DOHH2 (cell line): ENCODE measurements around the gene VPS41.

Source experiments
- H3F3A ChIP-seq: fragments of 200-600 bp; sonication (generic), shearing (Covaris generic); 2 replicates; pipeline ENCODE4 v1.6.0; 2016; ENCODE audit warnings: antibody characterized with exemption, mild to moderate bottlenecking; ENCODE audit not compliant: control insufficient read depth, insufficient read depth
- H3K27ac ChIP-seq: fragments of 200-600 bp; sonication (generic); 2 replicates; pipeline ENCODE4 v1.5.1; 2014; ENCODE audit warnings: low read depth, mild to moderate bottlenecking, low read length, moderate library complexity
- H3K27me3 ChIP-seq: fragments of 200-600 bp; sonication (generic); 2 replicates; pipeline ENCODE4 v1.6.1; 2014; ENCODE audit warnings: mild to moderate bottlenecking, low read length, mixed read lengths; ENCODE audit not compliant: control insufficient read depth
- H3K36me3 ChIP-seq: fragments of 200-600 bp; sonication (generic); 2 replicates; pipeline ENCODE4 v1.6.1; 2014; ENCODE audit warnings: mild to moderate bottlenecking, low read length, moderate library complexity, mixed read lengths; ENCODE audit not compliant: control insufficient read depth
- H3K4me1 ChIP-seq: fragments of 200-600 bp; sonication (generic); 2 replicates; pipeline ENCODE4 v1.6.1; 2014; ENCODE audit warnings: mild to moderate bottlenecking, low read length, mixed read lengths; ENCODE audit not compliant: control insufficient read depth
- H3K4me2 ChIP-seq: fragments of 200-600 bp; sonication (generic); 2 replicates; pipeline ENCODE4 v1.6.0; 2014; ENCODE audit warnings: mild to moderate bottlenecking, low read length, moderate library complexity
- H3K4me3 ChIP-seq: fragments of 200-600 bp; sonication (generic); 2 replicates; pipeline ENCODE4 v1.5.1; 2014; ENCODE audit warnings: mild to moderate bottlenecking, low read length, mixed read lengths
- H3K79me2 ChIP-seq: fragments of 200-600 bp; sonication (generic); 2 replicates; pipeline ENCODE4 v1.6.1; 2014; ENCODE audit warnings: mild to moderate bottlenecking, low read length, mixed read lengths; ENCODE audit not compliant: control insufficient read depth
- H3K9me2 ChIP-seq: fragments of 200-600 bp; sonication (generic); replicated peaks from 2 replicates; pipeline ENCODE4 v1.6.1; 2014; ENCODE audit warnings: mild to moderate bottlenecking, low read length, mixed read lengths; ENCODE audit not compliant: control insufficient read depth
- H3K9me3 ChIP-seq: fragments of 200-600 bp; sonication (generic); 2 replicates; pipeline ENCODE4 v1.6.1; 2014; ENCODE audit warnings: antibody characterized with exemption, low read length, mixed read lengths; ENCODE audit not compliant: control insufficient read depth, insufficient read depth
- H4K20me1 ChIP-seq: fragments of 200-600 bp; sonication (generic); 2 replicates; pipeline ENCODE4 v1.6.0; 2014; ENCODE audit warnings: low read depth, mild to moderate bottlenecking, antibody characterized with exemption, low read length, moderate library complexity; ENCODE audit not compliant: control insufficient read depth, insufficient read depth
- CTCF ChIP-seq: fragments of 200-600 bp; sonication (generic); IDR thresholded peaks from one replicate; pipeline ENCODE4 v1.5.1; 2014; ENCODE audit warnings: antibody characterized with exemption, mild to moderate bottlenecking, low read depth, low read length; ENCODE audit not compliant: poor library complexity, severe bottlenecking
- EZH2phosphoT487 ChIP-seq: fragments of 200-600 bp; sonication (generic); IDR thresholded peaks from 2 replicates; pipeline ENCODE4 v1.6.1; 2017; ENCODE audit warnings: borderline replicate concordance, mild to moderate bottlenecking, antibody characterized with exemption, low read length, moderate library complexity, mixed read lengths

Gene VPS41

GRCh38 chr7:38709123-38709522 lies 199.9 kb downstream of the VPS41 start:
- Histone ChIP-seq H3K79me2 (no peaks in the 10 kb centered on the region), H3K27me3 (no peaks in the 10 kb centered on the region), H3K4me1 (no peaks in the 10 kb centered on the region), H3K9me2 (no peaks in the 10 kb centered on the region), H3K9me3 (no peaks in the 10 kb centered on the region), H3K36me3 (no peaks in the 10 kb centered on the region), H3F3A (no peaks in the 10 kb centered on the region), H3K4me3 (no peak overlapping the region), H3K27ac (no peak overlapping the region), H4K20me1 (no peaks in the 10 kb centered on the region), H3K4me2 (no peak overlapping the region)
- TF ChIP-seq CTCF (no peak), EZH2phosphoT487 (no peak)

- no peak overlapping the region for H3K27ac ChIP-seq
- H3K4me1 ChIP-seq, result no peaks in the 10 kb centered on the region
- TF ChIP-seq CTCF (no peak), EZH2phosphoT487 (no peak)
- no peak overlapping the region for H3K4me2 ChIP-seq
- no peaks in the 10 kb centered on the region for H3K27me3 ChIP-seq
- H3K79me2 ChIP-seq, result no peaks in the 10 kb centered on the region
- H3K9me2 ChIP-seq, result no peaks in the 10 kb centered on the region
- H3K9me3 ChIP-seq, result no peaks in the 10 kb centered on the region
- no peak overlapping the region for H3K4me3 ChIP-seq
- no peaks in the 10 kb centered on the region for H4K20me1 ChIP-seq
- H3F3A ChIP-seq, result no peaks in the 10 kb centered on the region
- H3K36me3 ChIP-seq, result no peaks in the 10 kb centered on the region
These were observed 204.2 kb downstream of the VPS41 start for GRCh38 chr7:38704751-38705150.

GRCh38 chr7:38704041-38704547 lies 204.9 kb downstream of the VPS41 start:
- Histone ChIP-seq H3K4me2 (no peak overlapping the region), H3F3A (no peaks in the 10 kb centered on the region), H4K20me1 (no peaks in the 10 kb centered on the region), H3K9me2 (no peaks in the 10 kb centered on the region), H3K4me1 (no peaks in the 10 kb centered on the region), H3K27ac (no peak overlapping the region), H3K36me3 (no peaks in the 10 kb centered on the region), H3K79me2 (no peaks in the 10 kb centered on the region), H3K27me3 (no peaks in the 10 kb centered on the region), H3K9me3 (no peaks in the 10 kb centered on the region), H3K4me3 (no peak overlapping the region)
- TF ChIP-seq EZH2phosphoT487 (no peak), CTCF (no peak)

- Histone ChIP-seq H3K4me1 (no peaks in the 10 kb centered on the region), H3F3A (no peaks in the 10 kb centered on the region), H3K4me2 (no peak overlapping the region), H3K9me3 (no peaks in the 10 kb centered on the region), H3K36me3 (no peaks in the 10 kb centered on the region), H3K27ac (no peak overlapping the region), H3K79me2 (no peaks in the 10 kb centered on the region), H3K4me3 (no peak overlapping the region), H4K20me1 (no peaks in the 10 kb centered on the region), H3K9me2 (no peaks in the 10 kb centered on the region), H3K27me3 (no peaks in the 10 kb centered on the region)
- no peak for TF ChIP-seq CTCF
- no peak for TF ChIP-seq EZH2phosphoT487
These were observed 205.9 kb downstream of the VPS41 start for GRCh38 chr7:38703093-38703492.
